Activated CD4-positive, alpha-beta T cell treated with anti-CD3 and anti-CD28 coated beads, Interleukin-2, amount 50 U/mL, for 16 hours (primary cell): ENCODE data around the gene IL16.

Experiments used
- DNase-seq: peaks from one replicate; pipeline ENCODE4 v3.0.0-alpha.2; 2020

Gene IL16

GRCh38 chr15:81297147-81297572 is 100.5 kb downstream of the IL16 start:
- no peak for DNase-seq

GRCh38 chr15:81297603-81298575 is 101.2 kb downstream of the IL16 start:
- DNase-seq: no peak

DNA sequence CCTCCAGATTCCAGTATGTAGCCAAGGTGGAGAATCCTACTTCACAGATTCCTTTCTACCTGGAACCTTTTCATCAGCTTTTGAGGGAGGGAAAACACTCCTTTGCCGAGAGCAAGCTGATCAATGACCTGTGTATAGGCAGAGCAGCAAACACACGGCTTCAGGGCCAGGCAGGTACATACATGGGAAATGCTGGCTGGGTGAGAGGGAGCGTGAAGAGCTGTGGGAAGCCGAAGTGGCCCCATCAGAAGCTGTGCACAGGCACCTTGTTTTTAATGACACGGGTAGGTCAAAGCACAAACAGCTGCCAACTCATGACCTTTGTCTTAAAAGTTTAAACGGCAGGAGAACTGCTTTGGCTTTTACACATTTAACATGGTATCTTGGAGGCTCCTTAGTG is 101.9 kb downstream of the IL16 start:
- DNase-seq: no peak

GRCh38 chr15:81299156-81299555 is 102.5 kb downstream of the IL16 start:
- DNase-seq: no peak

DNA sequence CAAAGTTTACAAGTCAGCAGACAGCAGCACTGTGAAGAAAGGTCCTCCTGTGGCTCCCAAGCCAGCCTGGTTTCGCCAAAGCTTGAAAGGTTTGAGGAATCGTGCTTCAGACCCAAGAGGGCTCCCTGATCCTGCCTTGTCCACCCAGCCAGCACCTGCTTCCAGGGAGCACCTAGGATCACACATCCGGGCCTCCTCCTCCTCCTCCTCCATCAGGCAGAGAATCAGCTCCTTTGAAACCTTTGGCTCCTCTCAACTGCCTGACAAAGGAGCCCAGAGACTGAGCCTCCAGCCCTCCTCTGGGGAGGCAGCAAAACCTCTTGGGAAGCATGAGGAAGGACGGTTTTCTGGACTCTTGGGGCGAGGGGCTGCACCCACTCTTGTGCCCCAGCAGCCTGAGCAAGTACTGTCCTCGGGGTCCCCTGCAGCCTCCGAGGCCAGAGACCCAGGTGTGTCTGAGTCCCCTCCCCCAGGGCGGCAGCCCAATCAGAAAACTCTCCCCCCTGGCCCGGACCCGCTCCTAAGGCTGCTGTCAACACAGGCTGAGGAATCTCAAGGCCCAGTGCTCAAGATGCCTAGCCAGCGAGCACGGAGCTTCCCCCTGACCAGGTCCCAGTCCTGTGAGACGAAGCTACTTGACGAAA is 103.1 kb downstream of the IL16 start:
- no peak for DNase-seq

DNA sequence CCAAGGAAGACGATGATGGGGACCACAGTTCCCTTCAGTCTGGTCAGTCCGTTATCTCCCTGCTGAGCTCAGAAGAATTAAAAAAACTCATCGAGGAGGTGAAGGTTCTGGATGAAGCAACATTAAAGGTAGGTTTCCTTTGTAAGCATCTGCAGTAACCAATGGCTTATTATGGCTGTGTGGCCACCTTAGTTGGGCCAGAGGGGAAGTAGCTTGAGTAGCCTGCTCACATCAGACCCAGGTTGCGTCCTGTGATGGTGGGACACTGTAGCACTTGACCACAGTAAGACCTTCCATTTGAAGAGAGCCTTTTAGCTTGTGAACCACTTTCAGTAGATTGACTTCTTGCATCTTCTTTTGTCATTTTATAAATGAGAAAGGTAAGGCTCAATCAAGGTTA is 104.7 kb downstream of the IL16 start:
- no peak for DNase-seq

DNA sequence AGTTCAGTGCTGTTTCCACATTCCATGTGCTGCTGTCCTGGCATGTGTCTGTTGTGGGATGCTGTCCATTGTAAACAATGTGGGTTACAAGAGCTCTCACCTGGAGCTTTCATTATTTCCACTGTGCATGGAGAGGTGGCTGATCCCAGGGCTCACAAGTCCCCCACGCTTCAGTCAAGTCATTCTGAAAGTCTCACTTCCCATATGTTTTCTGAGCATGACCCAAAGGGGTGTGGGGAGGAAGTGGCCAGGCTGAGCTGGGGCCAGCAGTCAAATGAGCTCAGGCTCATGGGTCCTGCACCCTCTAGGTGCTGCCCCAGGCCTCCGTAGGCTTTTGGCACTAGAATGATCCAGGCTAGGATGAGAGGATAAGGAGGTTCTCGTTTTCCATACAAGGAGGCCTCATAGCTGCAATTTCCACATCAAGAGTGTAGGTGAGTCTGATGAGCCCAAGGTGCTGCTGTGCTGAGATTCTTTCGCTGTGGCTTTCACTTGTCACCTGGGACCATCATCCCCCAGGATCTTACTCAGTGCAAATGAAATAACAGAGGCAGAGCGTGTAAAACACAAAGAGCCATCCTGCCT is 105.2 kb downstream of the IL16 start:
- DNase-seq: peak; percentile 82

DNA sequence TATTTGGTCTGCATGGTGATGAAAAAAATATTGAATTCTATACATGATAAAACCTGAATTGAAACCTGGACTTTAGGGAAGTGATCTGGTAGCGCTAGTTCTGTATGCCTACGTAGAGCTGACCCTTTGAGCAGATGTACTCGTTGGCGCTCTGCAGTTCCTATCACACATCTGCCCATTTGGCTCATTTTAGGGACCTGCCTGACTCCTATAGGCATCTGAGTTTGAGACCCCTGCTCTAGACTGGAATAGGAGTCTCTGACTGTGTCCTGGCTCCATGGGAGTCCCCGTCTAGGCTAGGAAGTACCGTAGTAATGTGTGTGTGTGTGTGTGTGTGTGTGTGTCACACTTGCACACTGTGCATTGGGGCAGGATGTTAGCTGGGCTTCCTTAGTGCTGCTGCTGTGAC is 106.0 kb downstream of the IL16 start:
- no peak for DNase-seq

DNA sequence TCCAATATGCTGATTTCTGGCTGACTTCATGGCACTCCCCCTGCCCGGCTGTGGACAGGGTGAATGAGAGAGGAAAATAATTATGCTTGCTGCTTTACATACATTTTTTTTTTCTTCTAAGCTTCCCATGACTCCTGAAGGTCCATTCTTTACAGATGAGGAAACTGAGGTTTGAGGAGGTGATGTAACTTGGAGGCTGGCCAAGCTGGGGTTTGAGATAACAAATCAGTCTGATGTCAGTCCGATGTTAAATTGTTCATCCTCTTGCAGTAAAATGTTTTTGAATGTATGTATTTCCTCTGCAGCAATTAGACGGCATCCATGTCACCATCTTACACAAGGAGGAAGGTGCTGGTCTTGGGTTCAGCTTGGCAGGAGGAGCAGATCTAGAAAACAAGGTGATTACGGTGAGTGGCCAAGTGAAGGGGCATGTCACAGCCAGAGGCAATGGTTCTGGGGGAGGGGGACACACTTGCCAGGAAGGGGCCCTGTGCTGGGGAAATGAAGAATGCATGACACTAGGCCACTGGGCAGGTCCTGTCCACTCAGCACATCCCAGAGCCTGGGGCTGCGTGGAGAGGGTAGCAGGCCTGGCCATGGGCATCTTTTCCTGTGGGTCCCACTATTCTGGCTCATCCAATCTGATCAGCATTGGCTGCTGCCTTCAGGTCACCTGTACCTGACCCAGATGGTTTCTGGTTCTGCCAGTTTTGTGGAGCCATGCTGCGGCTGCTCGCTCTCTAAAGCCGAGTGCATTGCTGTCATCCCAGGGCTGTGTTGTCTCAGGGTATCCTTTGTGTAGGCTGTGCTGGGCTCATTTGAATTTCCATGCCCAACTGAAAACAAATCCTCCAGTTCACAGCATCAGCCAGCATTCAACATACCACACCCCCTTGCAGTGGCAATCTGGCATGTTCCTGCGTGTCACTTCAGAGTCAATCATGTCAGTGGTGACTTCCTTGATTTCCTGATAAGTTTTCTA is 106.9 kb downstream of the IL16 start:
- no peak for DNase-seq

DNA sequence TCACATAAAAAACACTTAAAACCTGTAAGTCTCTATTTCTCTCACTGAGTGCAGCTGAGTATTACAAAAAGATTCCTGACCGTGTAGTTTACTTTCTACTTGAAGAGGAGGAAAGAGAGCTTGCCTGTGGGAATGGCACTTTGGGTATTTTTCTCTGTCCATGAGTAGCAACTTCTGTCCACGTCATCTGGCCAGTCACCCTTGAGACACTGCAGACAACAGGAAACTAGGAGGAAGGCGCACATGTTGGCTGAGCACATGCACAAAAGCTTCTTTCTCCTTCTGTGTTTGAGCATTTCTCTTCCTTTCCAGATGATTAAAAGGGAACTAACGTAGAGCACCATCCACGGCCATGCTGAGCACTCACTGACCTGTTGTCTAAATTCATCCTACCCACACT is 107.5 kb downstream of the IL16 start:
- no peak for DNase-seq

- no peak for DNase-seq
These were observed 111.6 kb downstream of the IL16 start for GRCh38 chr15:81308260-81308659.

DNA sequence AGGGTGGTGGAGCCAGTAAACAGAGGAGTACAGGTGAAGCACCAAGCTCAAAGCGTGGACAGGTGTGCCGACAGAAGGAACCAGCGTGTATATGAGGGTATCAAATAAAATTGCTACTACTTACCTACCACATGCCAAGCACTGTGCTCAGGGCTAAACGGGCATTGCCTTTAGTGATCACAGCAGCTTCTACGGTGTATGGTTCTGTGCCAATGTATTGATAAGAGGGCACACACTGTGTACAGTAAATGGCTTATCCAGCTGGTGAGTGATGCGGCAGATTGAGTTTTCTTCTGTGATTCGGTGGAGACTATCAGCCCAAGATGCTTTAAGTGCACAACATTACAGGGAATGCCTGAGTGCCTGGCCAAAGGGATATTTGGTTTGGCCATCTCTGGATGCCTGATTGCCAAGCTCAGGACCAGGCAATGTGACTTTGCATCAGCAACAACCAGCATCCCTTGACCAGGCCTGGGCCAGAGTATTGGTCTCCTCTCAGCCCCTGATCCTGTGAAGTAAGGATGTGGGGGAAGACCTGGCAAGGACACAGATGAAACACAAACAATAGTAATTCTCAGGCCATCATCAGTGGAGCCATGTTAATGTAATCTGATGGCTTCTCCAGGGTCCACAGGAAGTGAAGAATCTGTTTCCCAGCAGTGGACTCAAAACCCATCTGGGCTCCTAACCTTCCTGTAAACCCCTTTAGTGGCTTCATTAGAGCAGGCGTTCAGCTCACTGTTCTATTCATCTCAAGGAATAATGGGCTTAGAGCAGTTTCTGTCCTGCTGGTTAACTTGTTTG is 113.2 kb downstream of the IL16 start:
- no peak for DNase-seq

GRCh38 chr15:81310480-81310879 is 113.8 kb downstream of the IL16 start:
- no peak for DNase-seq

DNA sequence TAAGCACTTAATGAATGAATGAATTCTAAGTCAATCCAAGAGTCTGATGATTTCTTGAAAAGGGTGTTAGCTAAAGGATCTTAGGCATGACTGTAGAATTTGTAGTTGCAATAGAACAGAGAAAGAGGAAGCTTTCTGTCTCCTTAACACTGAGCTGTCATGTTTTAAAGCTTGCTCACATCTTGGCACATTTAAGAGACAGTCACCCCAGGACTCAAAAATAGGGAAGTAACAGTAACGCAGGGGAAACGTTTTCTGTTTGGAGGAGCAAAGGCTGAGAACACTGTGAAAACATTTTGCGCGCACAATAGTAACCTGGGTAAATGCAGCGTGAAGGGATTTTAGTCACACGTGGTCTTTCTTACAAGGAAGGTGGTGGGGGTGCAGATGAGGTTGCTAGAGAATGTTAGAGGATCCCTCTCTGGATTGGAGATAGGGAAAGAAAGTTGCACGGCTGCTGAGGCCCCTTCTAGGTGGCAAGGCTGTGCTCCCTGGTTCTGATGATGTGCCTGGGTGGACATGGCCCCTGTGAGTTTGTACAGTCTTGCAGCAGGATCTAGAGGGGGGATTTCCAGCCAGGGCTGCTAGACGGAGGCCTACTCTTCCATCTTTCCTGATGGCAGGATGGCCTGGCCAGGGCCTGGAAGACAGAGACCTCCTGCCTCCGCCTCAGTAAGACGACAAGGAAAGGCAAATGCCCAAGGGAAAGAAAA is 115.2 kb downstream of the IL16 start:
- no peak for DNase-seq

- no peak for DNase-seq
These were observed 116.3 kb downstream of the IL16 start for GRCh38 chr15:81312790-81313543.

GRCh38 chr15:81313686-81314085 is 117.0 kb downstream of the IL16 start:
- DNase-seq: no peak

DNA sequence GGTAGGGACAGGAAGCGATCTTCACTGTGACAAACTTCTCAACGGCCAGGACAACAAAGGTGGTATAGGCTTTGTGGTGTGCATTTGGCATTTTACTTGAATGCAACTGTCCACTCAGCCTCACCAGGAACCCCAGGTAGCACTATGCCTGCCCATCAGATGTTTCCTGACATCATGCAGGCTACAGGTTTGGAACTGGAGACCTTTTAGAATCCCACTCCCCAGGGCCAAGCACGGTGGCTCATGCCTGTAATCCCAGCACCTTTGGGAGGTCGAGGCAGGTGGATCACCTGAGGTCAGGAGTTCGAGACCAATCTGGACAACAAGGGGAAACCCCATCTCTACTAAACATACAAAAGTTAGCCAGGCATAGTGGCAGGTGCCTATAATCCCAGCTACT is 117.7 kb downstream of the IL16 start:
- DNase-seq: no peak

DNA sequence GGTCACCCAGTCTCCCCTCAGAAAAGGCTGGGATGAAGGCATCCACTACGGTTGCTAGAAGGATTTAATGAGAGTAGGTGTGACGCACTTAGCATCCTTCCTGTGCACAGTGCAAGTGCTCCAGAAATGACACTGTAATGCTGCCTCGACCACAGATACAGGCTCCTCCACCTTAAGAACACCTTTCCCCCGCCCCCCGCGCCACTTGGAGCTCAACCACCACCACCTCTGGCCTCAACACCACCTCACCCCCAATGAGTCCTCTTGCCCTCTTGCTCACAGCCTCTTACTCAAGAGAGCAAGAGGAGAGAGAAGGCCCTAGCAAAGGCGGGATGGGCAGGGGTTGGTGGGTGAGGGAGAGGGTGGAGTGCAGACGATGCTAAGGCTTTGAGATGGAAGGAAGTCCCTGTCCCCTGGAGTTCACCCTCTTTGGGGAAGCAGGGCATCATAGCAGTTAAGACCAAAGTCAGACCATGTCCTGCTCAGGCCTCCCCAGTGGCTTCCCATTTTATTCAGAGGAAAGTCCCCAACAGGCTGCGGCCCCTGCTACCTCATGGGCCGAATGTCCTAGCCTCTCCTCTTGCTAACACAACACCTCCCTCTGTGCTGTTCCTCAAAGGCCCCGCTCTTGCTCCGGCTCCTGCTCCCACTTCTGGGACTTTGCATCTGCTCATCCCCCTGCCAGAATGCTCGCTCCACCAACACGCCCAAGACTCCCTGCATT is 118.9 kb downstream of the IL16 start:
- DNase-seq: no peak

- DNase-seq: no peak
These were observed 119.6 kb downstream of the IL16 start for GRCh38 chr15:81316267-81316666.

GRCh38 chr15:81317642-81318017 is 121.0 kb downstream of the IL16 start:
- DNase-seq: no peak
